ENCODE measurements around the gene KIAA1671.

Gene KIAA1671

GRCh38 chr22:25006354-25006753 is 53.8 kb downstream of the KIAA1671 start:
- H3K4me3 ChIP-seq (ENCODE audit: low read depth, low read length) = no peak overlapping the region
- DNase-seq (ENCODE audit: low read depth) = no peak
- TF ChIP-seq CTCF (IDR thresholded peaks at IDR 0.05; ENCODE audit: control insufficient read depth, extremely low read depth, insufficient read depth) = no peak

- H3K4me3 ChIP-seq (ENCODE audit: low read depth, low read length) = no peak overlapping the region
- no peak for TF ChIP-seq CTCF (IDR thresholded peaks at IDR 0.05; ENCODE audit: control insufficient read depth, extremely low read depth, insufficient read depth)
- DNase-seq (ENCODE audit: low read depth) = no peak
These were observed 55.1 kb downstream of the KIAA1671 start for GRCh38 chr22:25007444-25008106.

DNA sequence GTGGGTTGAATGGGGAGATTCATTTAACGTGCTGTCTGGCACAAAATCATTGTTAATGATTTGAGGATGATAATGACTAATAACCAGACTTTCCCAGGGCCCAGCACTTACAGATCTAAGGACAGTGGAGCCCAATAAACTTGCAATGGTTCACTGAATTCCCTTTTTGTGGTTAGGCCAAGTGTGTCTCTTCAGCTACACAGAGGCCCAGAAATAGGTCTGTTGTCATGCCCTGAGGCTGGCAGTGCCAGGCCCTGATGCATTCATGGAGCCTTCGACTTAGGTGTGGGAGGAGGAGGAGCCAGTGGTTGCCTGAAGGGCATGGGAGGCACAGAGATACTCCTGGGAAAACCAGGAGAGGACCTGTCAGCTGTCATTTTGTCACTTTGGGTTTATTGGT is 56.1 kb downstream of the KIAA1671 start:
- no peak for TF ChIP-seq CTCF (IDR thresholded peaks at IDR 0.05; ENCODE audit: control insufficient read depth, extremely low read depth, insufficient read depth)
- DNase-seq (ENCODE audit: low read depth) = no peak
- no peak overlapping the region for H3K4me3 ChIP-seq (ENCODE audit: low read depth, low read length)

GRCh38 chr22:25012741-25013143 is 60.2 kb downstream of the KIAA1671 start:
- TF ChIP-seq CTCF (IDR thresholded peaks at IDR 0.05; ENCODE audit: control insufficient read depth, extremely low read depth, insufficient read depth) = no peak
- H3K4me3 ChIP-seq (ENCODE audit: low read depth, low read length) = no peak overlapping the region
- DNase-seq (ENCODE audit: low read depth) = no peak

DNA sequence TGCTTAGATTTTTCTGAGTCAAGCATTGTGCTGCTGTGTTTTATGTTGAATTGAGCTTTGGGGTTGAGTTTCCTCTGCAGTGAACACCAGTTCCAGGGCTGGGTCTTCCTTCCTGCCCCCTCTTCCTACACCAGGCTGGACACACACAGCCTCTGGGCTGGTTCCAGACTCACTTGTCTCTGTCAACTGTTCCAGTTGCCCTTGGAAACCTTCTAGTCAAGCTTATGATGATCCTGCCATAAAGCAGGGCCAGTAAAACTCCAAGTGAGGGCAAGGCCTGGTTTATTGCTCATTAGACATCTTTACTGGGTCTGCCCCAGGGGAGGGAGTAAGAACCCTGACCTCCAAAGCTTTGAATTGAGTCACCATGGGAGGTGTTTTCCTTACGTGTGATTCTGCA is 61.1 kb downstream of the KIAA1671 start:
- no peak overlapping the region for H3K4me3 ChIP-seq (ENCODE audit: low read depth, low read length)
- DNase-seq (ENCODE audit: low read depth) = peak; percentile 31
- TF ChIP-seq CTCF (IDR thresholded peaks at IDR 0.05; ENCODE audit: control insufficient read depth, extremely low read depth, insufficient read depth) = no peak

DNA sequence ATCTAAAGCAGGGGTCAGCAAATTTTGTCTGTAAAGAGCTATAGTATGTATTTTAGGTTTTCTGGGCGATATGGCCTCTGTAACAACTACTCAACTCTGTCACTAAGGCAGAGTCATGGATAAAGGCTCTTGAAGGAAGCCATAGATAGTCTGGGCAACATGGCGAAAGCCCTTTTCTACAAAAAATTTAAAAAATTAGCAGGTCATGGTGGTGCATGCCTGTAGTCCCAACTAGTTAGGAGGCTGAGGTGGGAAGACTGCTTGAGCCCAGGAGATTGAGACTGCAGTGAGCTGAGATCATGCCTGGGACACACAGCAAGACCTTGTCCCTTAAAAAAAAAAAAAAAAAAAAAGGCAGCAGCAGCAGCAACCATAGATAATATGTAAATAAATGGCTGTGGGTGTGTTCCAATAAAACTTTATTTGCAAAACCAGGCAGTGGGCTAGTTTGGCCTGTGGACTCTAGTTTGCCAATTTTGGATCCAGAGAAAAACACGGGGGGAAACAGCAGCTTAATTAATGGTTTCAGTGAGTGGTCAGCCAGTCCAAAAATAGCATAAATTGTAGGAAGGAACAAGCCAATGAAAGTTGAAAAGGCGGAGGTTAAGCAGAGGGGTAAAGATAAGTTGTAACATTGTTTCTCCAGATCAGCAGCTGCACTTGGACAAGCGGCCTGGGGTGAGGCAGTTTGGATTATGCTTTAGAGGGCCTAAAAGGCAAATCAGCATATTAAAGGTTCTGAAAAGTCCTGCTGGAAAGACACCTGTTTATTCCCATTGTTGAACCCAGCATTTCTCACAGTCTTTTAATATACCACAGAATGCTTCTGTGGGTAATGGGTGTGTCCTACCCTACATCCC is 62.6 kb downstream of the KIAA1671 start:
- H3K4me3 ChIP-seq (ENCODE audit: low read depth, low read length) = no peak overlapping the region
- no peak for TF ChIP-seq CTCF (IDR thresholded peaks at IDR 0.05; ENCODE audit: control insufficient read depth, extremely low read depth, insufficient read depth)
- DNase-seq (ENCODE audit: low read depth) = no peak
